H9 (cell line): Measurements from ENCODE around the gene LSS. TPM values are rescaled to one million over a fixed set of nuclear protein-coding genes. Genes with fewer than 3 reads are reported as not detected.

ENCODE experiments used
- DNase-seq: peaks from one replicate; pipeline ENCODE4 v3.0.0-alpha.2; 2017
- H2AFZ ChIP-seq: one replicate; pipeline ENCODE4 v1.6.1; 2013; ENCODE audit warnings: mild to moderate bottlenecking, low read length, control low read depth, moderate library complexity
- H2AK5ac ChIP-seq: 2 replicates; pipeline ENCODE4 v1.6.1; 2013; ENCODE audit warnings: low read length, control low read depth, mixed read lengths; ENCODE audit not compliant: insufficient read length
- H2BK120ac ChIP-seq: one replicate; pipeline ENCODE4 v1.6.1; 2013; ENCODE audit warnings: low read depth, mild to moderate bottlenecking, low read length, control low read depth, inconsistent platforms; ENCODE audit not compliant: poor library complexity, severe bottlenecking
- H2BK12ac ChIP-seq: 2 replicates; pipeline ENCODE4 v1.6.1; 2013; ENCODE audit warnings: low read length, control low read depth, mixed read lengths, low read depth; ENCODE audit not compliant: insufficient read length
- H2BK15ac ChIP-seq: 2 replicates; pipeline ENCODE4 v1.6.1; 2013; ENCODE audit warnings: low read depth, low read length, control low read depth
- H2BK20ac ChIP-seq: one replicate; pipeline ENCODE4 v1.6.1; 2013; ENCODE audit warnings: low read depth, mild to moderate bottlenecking, low read length, control low read depth, inconsistent platforms; ENCODE audit not compliant: poor library complexity, severe bottlenecking
- H2BK5ac ChIP-seq: 2 replicates; pipeline ENCODE4 v1.6.1; 2013; ENCODE audit warnings: low read length, control low read depth, mixed read lengths; ENCODE audit not compliant: insufficient read length
- H3K14ac ChIP-seq: 2 replicates; pipeline ENCODE4 v1.6.1; 2013; ENCODE audit warnings: low read length, control low read depth; ENCODE audit not compliant: insufficient read depth
- H3K18ac ChIP-seq: 2 replicates; pipeline ENCODE4 v1.6.1; 2013; ENCODE audit warnings: low read depth, mild to moderate bottlenecking, mixed read lengths, low read length, control low read depth; ENCODE audit not compliant: insufficient read length
- H3K23ac ChIP-seq: 2 replicates; pipeline ENCODE4 v1.6.1; 2013; ENCODE audit warnings: low read length, control low read depth, mixed read lengths, low read depth; ENCODE audit not compliant: insufficient read length
- H3K23me2 ChIP-seq: 2 replicates; pipeline ENCODE4 v1.6.1; 2013; ENCODE audit warnings: low read depth, mild to moderate bottlenecking, mixed read lengths, low read length, control low read depth; ENCODE audit not compliant: insufficient read length, poor library complexity, severe bottlenecking
- H3K27ac ChIP-seq: 2 replicates; pipeline ENCODE4 v1.5.1; 2013; ENCODE audit warnings: low read length, control low read depth, mixed read lengths, low read depth; ENCODE audit not compliant: insufficient read length
- H3K27me3 ChIP-seq: 2 replicates; pipeline ENCODE4 v1.6.1; 2013; ENCODE audit warnings: low read length, control low read depth, inconsistent platforms; ENCODE audit not compliant: insufficient read depth
- H3K4ac ChIP-seq: 2 replicates; pipeline ENCODE4 v1.6.1; 2013; ENCODE audit warnings: low read depth, mild to moderate bottlenecking, control low read depth, inconsistent platforms, low read length, moderate library complexity
- H3K4me1 ChIP-seq: 2 replicates; pipeline ENCODE4 v1.6.1; 2013; ENCODE audit warnings: low read length, control low read depth, inconsistent platforms; ENCODE audit not compliant: insufficient read depth
- H3K4me2 ChIP-seq: 2 replicates; pipeline ENCODE4 v1.6.1; 2013; ENCODE audit warnings: low read length, control low read depth, mixed read lengths; ENCODE audit not compliant: insufficient read length, insufficient read depth
- H3K56ac ChIP-seq: 2 replicates; pipeline ENCODE4 v1.6.1; 2013; ENCODE audit warnings: low read depth, mild to moderate bottlenecking, mixed read lengths, low read length, control low read depth; ENCODE audit not compliant: insufficient read length
- H3K79me1 ChIP-seq: 2 replicates; pipeline ENCODE4 v1.6.1; 2013; ENCODE audit warnings: low read depth, mild to moderate bottlenecking, moderate library complexity, low read length, control low read depth, inconsistent platforms; ENCODE audit not compliant: insufficient read depth, poor library complexity, severe bottlenecking
- H3K79me2 ChIP-seq: 2 replicates; pipeline ENCODE4 v1.6.1; 2013; ENCODE audit warnings: low read length, control low read depth, inconsistent platforms; ENCODE audit not compliant: insufficient read depth
- H3K9ac ChIP-seq: 2 replicates; pipeline ENCODE4 v1.6.1; 2013; ENCODE audit warnings: low read length, control low read depth, mixed read lengths; ENCODE audit not compliant: insufficient read length; ENCODE audit errors: extremely low read depth
- H3K9me3 ChIP-seq: one replicate; pipeline ENCODE4 v1.6.1; 2013; ENCODE audit warnings: low read depth, low read length, inconsistent platforms; ENCODE audit not compliant: control insufficient read depth
- H3T11ph ChIP-seq: one replicate; pipeline ENCODE4 v1.6.1; 2013; ENCODE audit warnings: mild to moderate bottlenecking, low read length, control low read depth, inconsistent platforms
- H4K20me1 ChIP-seq: one replicate; pipeline ENCODE4 v1.6.1; 2013; ENCODE audit not compliant: control insufficient read depth, insufficient read length, insufficient read depth
- H4K5ac ChIP-seq: 2 replicates; pipeline ENCODE4 v1.6.1; 2013; ENCODE audit warnings: low read depth, mild to moderate bottlenecking, mixed read lengths, low read length, control low read depth; ENCODE audit not compliant: insufficient read length
- H4K8ac ChIP-seq: replicated peaks from 2 replicates; pipeline ENCODE4 v1.6.1; 2013; ENCODE audit warnings: low read length, control low read depth, mixed read lengths, low read depth; ENCODE audit not compliant: insufficient read length
- H4K91ac ChIP-seq: 2 replicates; pipeline ENCODE4 v1.6.1; 2013; ENCODE audit warnings: low read depth, mild to moderate bottlenecking, moderate library complexity, mixed read lengths, low read length, control low read depth; ENCODE audit not compliant: insufficient read length
- H3K27ac Mint-ChIP-seq, 3 experiments: 2 replicates in 2 of 3; 3 replicates in 1 of 3; pipeline ENCODE4 v1.8.0; 2020 to 2021; ENCODE audit warnings: mixed read lengths in 3 of 3, mild to moderate bottlenecking in 1 of 3, moderate library complexity in 1 of 3
- H3K27me3 Mint-ChIP-seq: 2 replicates; pipeline ENCODE4 v1.8.0; 2021; ENCODE audit warnings: low read depth, mild to moderate bottlenecking, moderate library complexity, mixed read lengths
- H3K36me3 Mint-ChIP-seq, 3 experiments: 2 replicates in 2 of 3; 3 replicates in 1 of 3; pipeline ENCODE4 v1.8.0; 2020 to 2021; ENCODE audit warnings: low read depth in 3 of 3, mixed read lengths in 3 of 3; ENCODE audit not compliant: insufficient read depth in 1 of 3
- H3K4me1 Mint-ChIP-seq, 2 experiments: 2 replicates each; pipeline ENCODE4 v1.8.0; 2020; ENCODE audit warnings: mixed read lengths in 2 of 2
- H3K4me3 Mint-ChIP-seq, 2 experiments: 2 replicates in 1 of 2; 3 replicates in 1 of 2; pipeline ENCODE4 v1.8.0; 2020 to 2021; ENCODE audit warnings: mild to moderate bottlenecking in 2 of 2, mixed read lengths in 2 of 2, moderate library complexity in 1 of 2
- H3K9me3 Mint-ChIP-seq, 2 experiments: 2 replicates in 1 of 2; 3 replicates in 1 of 2; pipeline ENCODE4 v1.8.0; 2020; ENCODE audit warnings: mild to moderate bottlenecking in 2 of 2, mixed read lengths in 2 of 2, moderate library complexity in 1 of 2
- WGBS: extraction: QIAGEN DNeasy Blood & Tissue Kit; methylation state at CpG from one replicate; pipeline ENCODE4 v1.1.7; 2013; ENCODE audit warnings: missing lambda C conversion rate, low lambda C conversion rate, mixed read lengths; ENCODE audit not compliant: insufficient read length; ENCODE audit errors: extremely low coverage; 5-methylcytosine and 5-hydroxymethylcytosine counted together
- total RNA-seq: library from RNA; stranded (reverse); gene quantifications from 2 replicates; pipeline ENCODE4 v1.2.1, GENCODE V29; 2021
- TF ChIP-seq, protein P1 (sequence below): fragments of 200-600 bp; sonication (generic); conservative IDR thresholded peaks from 3 replicates; pipeline ENCODE4 v1.8.0; 2021; ENCODE audit warnings: antibody characterized with exemption, mild to moderate bottlenecking

The LSS gene
- total RNA-seq, 1 experiment from 2014 or later, result 69.2 TPM

DNA sequence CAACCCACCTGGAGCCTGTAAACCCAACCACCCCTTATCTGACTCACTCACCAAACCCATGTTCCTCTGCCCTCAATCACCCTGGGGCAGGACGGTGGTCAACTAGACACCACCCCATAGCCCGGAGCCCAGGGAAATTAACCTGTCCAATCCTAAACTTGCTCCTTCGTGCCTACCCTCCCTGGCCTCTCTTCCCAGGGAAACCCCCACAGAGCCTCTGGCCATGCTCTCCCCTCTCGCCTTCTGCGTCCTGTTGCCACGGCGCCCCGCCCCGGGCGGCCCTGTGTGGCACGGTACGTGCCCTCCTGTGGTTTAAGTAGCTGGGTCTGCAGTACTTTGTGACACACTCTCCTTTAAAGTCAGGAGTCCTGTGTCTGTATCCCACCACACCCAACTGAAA, 69.2 kb downstream of the LSS start:
- no peak overlapping the region for H3K4me3 Mint-ChIP-seq
- no peak overlapping the region for H2BK15ac ChIP-seq
- no peak overlapping the region for H4K8ac ChIP-seq
- H3K4me2 ChIP-seq, result no peak overlapping the region
- no peaks in the 10 kb centered on the region for H3K9me3 ChIP-seq
- no peak overlapping the region for H4K5ac ChIP-seq
- H2BK12ac ChIP-seq, result no peak overlapping the region
- no peak overlapping the region for H3K56ac ChIP-seq
- H4K91ac ChIP-seq, result no peak overlapping the region
- peaks cover 31 to 41% (median 31%) of the 10 kb centered on the region in 3 experiments for H3K36me3 Mint-ChIP-seq
- H3K27ac Mint-ChIP-seq, result peak overlapping the region in 1 of 3 experiments; percentile 48; a peak in 1 of 7 replicates
- no peaks in the 10 kb centered on the region for H4K20me1 ChIP-seq
- H3K18ac ChIP-seq, result no peak overlapping the region
- no peaks in the 10 kb centered on the region for H3K4me1 Mint-ChIP-seq
- no CpG with 5 or more reads among the region's 12 CpGs for WGBS
- H3K27ac ChIP-seq, result no peak overlapping the region
- no peak overlapping the region for H2BK5ac ChIP-seq
- no peak overlapping the region for H2BK120ac ChIP-seq
- DNase-seq, result peak; percentile 13
- H3K27me3 Mint-ChIP-seq, result no peaks in the 10 kb centered on the region
- H3K79me2 ChIP-seq, result no peaks in the 10 kb centered on the region
- H3K23me2 ChIP-seq, result no peaks in the 10 kb centered on the region
- H2AFZ ChIP-seq, result no peak overlapping the region
- no peak overlapping the region for H2BK20ac ChIP-seq
- no peaks in the 10 kb centered on the region for H3K4me1 ChIP-seq
- H3K23ac ChIP-seq, result no peak overlapping the region
- no peak overlapping the region for H3K14ac ChIP-seq
- no peaks in the 10 kb centered on the region for H3K27me3 ChIP-seq
- TF ChIP-seq, protein P1, sequence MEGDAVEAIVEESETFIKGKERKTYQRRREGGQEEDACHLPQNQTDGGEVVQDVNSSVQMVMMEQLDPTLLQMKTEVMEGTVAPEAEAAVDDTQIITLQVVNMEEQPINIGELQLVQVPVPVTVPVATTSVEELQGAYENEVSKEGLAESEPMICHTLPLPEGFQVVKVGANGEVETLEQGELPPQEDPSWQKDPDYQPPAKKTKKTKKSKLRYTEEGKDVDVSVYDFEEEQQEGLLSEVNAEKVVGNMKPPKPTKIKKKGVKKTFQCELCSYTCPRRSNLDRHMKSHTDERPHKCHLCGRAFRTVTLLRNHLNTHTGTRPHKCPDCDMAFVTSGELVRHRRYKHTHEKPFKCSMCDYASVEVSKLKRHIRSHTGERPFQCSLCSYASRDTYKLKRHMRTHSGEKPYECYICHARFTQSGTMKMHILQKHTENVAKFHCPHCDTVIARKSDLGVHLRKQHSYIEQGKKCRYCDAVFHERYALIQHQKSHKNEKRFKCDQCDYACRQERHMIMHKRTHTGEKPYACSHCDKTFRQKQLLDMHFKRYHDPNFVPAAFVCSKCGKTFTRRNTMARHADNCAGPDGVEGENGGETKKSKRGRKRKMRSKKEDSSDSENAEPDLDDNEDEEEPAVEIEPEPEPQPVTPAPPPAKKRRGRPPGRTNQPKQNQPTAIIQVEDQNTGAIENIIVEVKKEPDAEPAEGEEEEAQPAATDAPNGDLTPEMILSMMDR, result no peak
- peaks cover 15 to 32% of the 10 kb centered on the region in 2 experiments for H3K9me3 Mint-ChIP-seq
- no peak overlapping the region for H3K4ac ChIP-seq
- H3K79me1 ChIP-seq, result no peaks in the 10 kb centered on the region
- no peak overlapping the region for H3T11ph ChIP-seq
- no peak overlapping the region for H3K9ac ChIP-seq
- H2AK5ac ChIP-seq, result no peak overlapping the region
